IPS DF 6.9 (cell line): ENCODE results near the gene QKI.
"Not testable (repeated sequence)": the region's sequence is repeated elsewhere in the genome, so short reads cannot be mapped to it uniquely, and the experiment has no call there.

Source experiments
- DNase-seq: peaks from one replicate; pipeline ENCODE4 v3.0.0-alpha.2; 2013; ENCODE audit warnings: low read depth, low spot score
- H3K27ac ChIP-seq: one replicate; pipeline ENCODE4 v1.5.1; 2013; ENCODE audit warnings: low read length, control low read depth
- H3K27me3 ChIP-seq: 2 replicates; pipeline ENCODE4 v1.6.1; 2013; ENCODE audit warnings: mild to moderate bottlenecking, low read length; ENCODE audit not compliant: control insufficient read depth, insufficient read depth
- H3K36me3 ChIP-seq: 2 replicates; pipeline ENCODE4 v1.6.1; 2013; ENCODE audit warnings: low read length; ENCODE audit not compliant: control insufficient read depth, insufficient read depth
- H3K4me1 ChIP-seq: 2 replicates; pipeline ENCODE4 v1.6.1; 2013; ENCODE audit warnings: low read length; ENCODE audit not compliant: control insufficient read depth, insufficient read depth
- H3K4me3 ChIP-seq: 2 replicates; pipeline ENCODE4 v1.5.1; 2013; ENCODE audit warnings: mild to moderate bottlenecking, low read length
- H3K9me3 ChIP-seq: 2 replicates; pipeline ENCODE4 v1.6.1; 2013; ENCODE audit warnings: low read length, inconsistent platforms; ENCODE audit not compliant: control insufficient read depth, insufficient read depth
- WGBS: extraction: QIAGEN DNeasy Blood & Tissue Kit; methylation state at CpG from one replicate; pipeline ENCODE4 v1.1.7; 2013; ENCODE audit warnings: mixed read lengths, missing lambda C conversion rate; ENCODE audit not compliant: insufficient read length, insufficient coverage; 5-methylcytosine and 5-hydroxymethylcytosine counted together

QKI gene

GRCh38 chr6:163438298-163438939 is 23.9 kb downstream of the QKI start:
- H3K9me3 ChIP-seq: no peaks in the 10 kb centered on the region
- no CpG with 5 or more reads among the region's 3 CpGs for WGBS
- no peaks in the 10 kb centered on the region for H3K36me3 ChIP-seq
- no peaks in the 10 kb centered on the region for H3K27me3 ChIP-seq
- H3K4me1 ChIP-seq: no peaks in the 10 kb centered on the region; the same call in 1 of the 2 replicates
- H3K4me3 ChIP-seq: no peak overlapping the region
- no peak overlapping the region for H3K27ac ChIP-seq
- no peak for DNase-seq

GRCh38 chr6:163438940-163439335 is 24.4 kb downstream of the QKI start:
- H3K4me3 ChIP-seq: no peak overlapping the region
- WGBS: no CpG with 5 or more reads among the region's 4 CpGs
- DNase-seq: no peak
- no peaks in the 10 kb centered on the region for H3K27me3 ChIP-seq
- H3K27ac ChIP-seq: no peak overlapping the region
- H3K4me1 ChIP-seq: no peaks in the 10 kb centered on the region; the same call in 1 of the 2 replicates
- H3K36me3 ChIP-seq: no peaks in the 10 kb centered on the region
- H3K9me3 ChIP-seq: no peaks in the 10 kb centered on the region

GRCh38 chr6:163439390-163439789 is 24.9 kb downstream of the QKI start:
- WGBS: no CpG with 5 or more reads among the region's 10 CpGs
- H3K4me1 ChIP-seq, H3K9me3 ChIP-seq, H3K27ac ChIP-seq, DNase-seq, H3K4me3 ChIP-seq, H3K36me3 ChIP-seq, H3K27me3 ChIP-seq: not testable (repeated sequence)

- Histone ChIP-seq H3K27ac (no peak overlapping the region), H3K4me3 (no peak overlapping the region), H3K36me3 (no peaks in the 10 kb centered on the region), H3K27me3 (no peaks in the 10 kb centered on the region), H3K4me1 (no peaks in the 10 kb centered on the region; the same call in 1 of the 2 replicates), H3K9me3 (no peaks in the 10 kb centered on the region)
- DNase-seq: no peak
Observed at GRCh38 chr6:163439997-163440396, 25.5 kb downstream of the QKI start.

- no peak overlapping the region for H3K4me3 ChIP-seq
- WGBS: 100% methylated on average over 1 of the region's 2 CpGs
- no peaks in the 10 kb centered on the region; the same call in 1 of the 2 replicates for H3K4me1 ChIP-seq
Observed at GRCh38 chr6:163442336-163442735, 27.8 kb downstream of the QKI start.

GRCh38 chr6:163444077-163444476 is 29.6 kb downstream of the QKI start:
- DNase-seq: no peak
- no peak overlapping the region for H3K4me3 ChIP-seq
- H3K27me3 ChIP-seq: no peaks in the 10 kb centered on the region
- no peak overlapping the region for H3K27ac ChIP-seq
- WGBS: no CpG with 5 or more reads among the region's 2 CpGs
- H3K9me3 ChIP-seq: no peaks in the 10 kb centered on the region
- H3K36me3 ChIP-seq: no peaks in the 10 kb centered on the region
- no peaks in the 10 kb centered on the region; the same call in 1 of the 2 replicates for H3K4me1 ChIP-seq

More at GRCh38 chr6:163442336-163442735, 27.8 kb downstream of the QKI start:
- no peak overlapping the region for H3K27ac ChIP-seq
- H3K9me3 ChIP-seq: no peaks in the 10 kb centered on the region
- DNase-seq: no peak
- H3K36me3 ChIP-seq: no peaks in the 10 kb centered on the region
- no peaks in the 10 kb centered on the region for H3K27me3 ChIP-seq

- H3K4me3 ChIP-seq: no peak overlapping the region
- H3K9me3 ChIP-seq: no peaks in the 10 kb centered on the region
- H3K4me1 ChIP-seq: no peaks in the 10 kb centered on the region; the same call in 1 of the 2 replicates
- H3K27me3 ChIP-seq: no peaks in the 10 kb centered on the region
- WGBS: 100% methylated on average over 1 of the region's 4 CpGs
- no peak for DNase-seq
- no peak overlapping the region for H3K27ac ChIP-seq
- no peaks in the 10 kb centered on the region for H3K36me3 ChIP-seq
Observed at GRCh38 chr6:163446549-163446948, 32.0 kb downstream of the QKI start.

GRCh38 chr6:163449076-163449475 is 34.6 kb downstream of the QKI start:
- no CpG with 5 or more reads among the region's 1 CpG for WGBS
- no peak for DNase-seq

GRCh38 chr6:163454425-163454824 is 39.9 kb downstream of the QKI start:
- no peaks in the 10 kb centered on the region for H3K4me1 ChIP-seq
- H3K36me3 ChIP-seq: no peaks in the 10 kb centered on the region
- no peaks in the 10 kb centered on the region for H3K9me3 ChIP-seq
- no peak for DNase-seq
- H3K27ac ChIP-seq: no peak overlapping the region
- WGBS: no CpG with 5 or more reads among the region's 2 CpGs
- no peaks in the 10 kb centered on the region for H3K27me3 ChIP-seq
- H3K4me3 ChIP-seq: no peak overlapping the region

More at GRCh38 chr6:163449076-163449475, 34.6 kb downstream of the QKI start:
- Histone ChIP-seq H3K4me1 (no peaks in the 10 kb centered on the region), H3K36me3 (no peaks in the 10 kb centered on the region), H3K9me3 (no peaks in the 10 kb centered on the region), H3K27ac (no peak overlapping the region), H3K27me3 (no peaks in the 10 kb centered on the region), H3K4me3 (no peak overlapping the region)

- Histone ChIP-seq H3K36me3 (no peaks in the 10 kb centered on the region), H3K4me1 (no peaks in the 10 kb centered on the region), H3K27me3 (no peaks in the 10 kb centered on the region), H3K27ac (no peak overlapping the region), H3K4me3 (no peak overlapping the region), H3K9me3 (no peaks in the 10 kb centered on the region)
- no peak for DNase-seq
Observed at GRCh38 chr6:163455552-163455951, 41.0 kb downstream of the QKI start.
